HG03159 (cell line): ENCODE data around the gene TJP3.

Experiments used
- ATAC-seq: cut with Tn5 transposase; IDR thresholded peaks from one replicate; pipeline ENCODE4 v1.9.1; 2021; ENCODE audit warnings: mild to moderate bottlenecking, moderate library complexity; ENCODE audit not compliant: unreplicated experiment

The TJP3 gene

DNA sequence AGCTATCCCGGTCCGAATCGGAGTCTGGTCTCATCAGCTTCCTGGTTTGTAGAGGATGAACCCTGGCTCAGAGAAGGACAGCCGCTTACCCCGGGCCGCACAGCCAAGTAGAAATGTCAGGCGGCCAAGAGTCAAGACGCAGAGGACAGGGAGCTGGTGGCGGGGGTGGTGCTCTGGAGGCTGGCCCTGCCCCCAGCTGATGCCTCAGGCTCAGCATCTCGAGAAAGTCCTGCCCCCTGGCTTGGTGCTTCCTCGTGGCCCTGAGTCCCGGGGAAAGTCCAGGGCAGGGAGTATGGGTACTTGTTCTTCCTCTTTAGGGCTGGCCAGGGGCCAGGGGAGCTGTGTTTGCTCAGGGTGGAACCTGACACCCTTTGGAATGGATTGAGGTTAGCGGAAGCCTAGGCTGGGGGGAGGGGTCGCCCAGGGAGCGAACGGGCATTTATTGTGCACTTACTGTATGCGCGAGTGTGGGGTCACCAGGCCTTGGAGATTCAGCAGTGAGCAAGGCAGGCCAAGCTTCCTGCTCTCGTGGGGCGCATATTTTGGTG is 2.2 kb downstream of the TJP3 start:
- ATAC-seq: no peak

DNA sequence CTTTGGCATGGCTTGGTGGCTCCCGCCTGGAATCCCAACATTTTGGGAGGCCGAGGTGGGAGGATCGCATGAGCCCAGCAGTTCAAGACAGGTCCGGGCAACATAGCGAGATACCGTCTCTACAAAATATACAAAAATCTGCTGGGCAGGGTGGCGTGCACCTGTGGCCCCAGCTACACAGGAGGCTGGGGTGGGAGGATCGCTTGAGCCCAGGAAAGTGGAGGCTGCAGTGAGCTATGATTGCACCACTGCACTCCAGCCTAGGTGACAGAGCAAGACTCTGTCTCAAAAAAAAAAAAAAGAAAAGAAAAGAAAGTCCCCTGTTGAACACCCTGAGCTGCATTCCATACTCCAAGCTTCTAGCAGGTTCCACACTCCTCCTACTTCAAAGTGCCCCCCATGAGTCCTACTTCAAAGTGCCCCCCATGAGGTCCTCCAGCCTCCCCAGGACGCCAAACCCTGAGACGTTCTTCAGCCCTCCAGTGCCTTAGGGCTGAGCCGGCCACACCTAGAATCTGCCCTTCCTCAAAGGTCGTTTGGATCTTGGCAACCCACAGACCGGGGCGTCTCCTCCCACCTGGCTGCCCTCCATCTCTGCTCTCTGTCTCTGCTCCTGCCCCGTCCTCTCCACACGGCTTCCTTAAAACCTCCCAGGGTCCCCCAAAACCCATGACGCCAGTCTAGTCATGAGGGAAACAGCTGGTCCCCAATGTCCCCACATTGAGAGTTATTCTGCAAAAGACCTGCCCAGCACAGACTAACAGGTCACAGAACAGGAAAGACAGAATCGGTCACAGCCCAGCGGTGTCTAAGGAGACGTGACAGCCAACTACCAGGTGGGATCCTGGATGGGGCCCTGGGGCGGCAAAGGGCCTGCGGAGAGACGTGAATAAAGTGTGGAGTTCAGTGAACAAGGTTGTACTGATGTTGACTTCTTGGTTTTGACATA is 4.8 kb downstream of the TJP3 start:
- no peak for ATAC-seq

DNA sequence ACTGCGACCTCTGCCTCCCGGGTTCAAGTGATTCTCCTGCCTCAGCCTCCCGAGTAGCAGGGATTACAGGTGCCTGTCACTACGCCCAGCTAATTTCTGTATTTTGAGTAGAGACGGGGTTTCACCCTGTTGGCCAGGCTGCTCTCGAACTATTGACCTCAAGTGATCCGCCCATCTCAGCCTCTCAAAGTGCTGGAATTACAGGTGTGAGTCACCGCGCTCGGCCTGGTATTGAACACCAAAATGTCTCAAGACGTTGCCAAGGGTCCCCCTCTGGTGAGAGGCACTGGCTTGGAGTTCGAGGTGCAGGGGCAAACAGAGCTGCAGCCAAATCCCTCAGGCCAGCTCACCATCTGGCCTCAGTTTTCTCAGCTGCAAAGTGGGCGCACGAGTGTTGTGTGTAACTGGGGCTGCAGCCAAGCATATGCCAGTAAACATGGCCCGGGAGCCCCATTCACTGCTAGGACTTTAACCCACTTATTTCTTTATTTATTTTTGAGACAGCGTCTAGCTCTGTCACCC is 8.0 kb downstream of the TJP3 start:
- no peak for ATAC-seq

DNA sequence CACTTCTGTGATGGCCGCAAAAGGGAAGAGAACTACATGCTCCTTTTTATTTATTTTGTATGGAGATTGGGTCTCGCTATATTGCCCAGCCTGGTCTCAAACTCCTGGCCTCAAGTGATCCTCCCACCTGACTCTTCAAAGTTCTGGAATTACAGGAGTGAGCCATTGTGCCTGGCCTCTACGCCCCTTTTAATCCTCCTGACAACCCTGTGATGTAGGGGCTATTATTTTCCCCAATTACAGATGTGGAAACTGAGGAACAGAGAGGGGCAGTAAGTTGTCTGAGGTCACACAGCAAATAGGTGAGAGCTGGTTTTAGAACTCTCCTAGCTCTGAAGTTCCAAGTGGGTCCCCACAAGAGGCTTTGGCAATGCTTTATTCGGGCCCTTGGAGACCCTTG is 11.7 kb downstream of the TJP3 start:
- ATAC-seq: no peak

DNA sequence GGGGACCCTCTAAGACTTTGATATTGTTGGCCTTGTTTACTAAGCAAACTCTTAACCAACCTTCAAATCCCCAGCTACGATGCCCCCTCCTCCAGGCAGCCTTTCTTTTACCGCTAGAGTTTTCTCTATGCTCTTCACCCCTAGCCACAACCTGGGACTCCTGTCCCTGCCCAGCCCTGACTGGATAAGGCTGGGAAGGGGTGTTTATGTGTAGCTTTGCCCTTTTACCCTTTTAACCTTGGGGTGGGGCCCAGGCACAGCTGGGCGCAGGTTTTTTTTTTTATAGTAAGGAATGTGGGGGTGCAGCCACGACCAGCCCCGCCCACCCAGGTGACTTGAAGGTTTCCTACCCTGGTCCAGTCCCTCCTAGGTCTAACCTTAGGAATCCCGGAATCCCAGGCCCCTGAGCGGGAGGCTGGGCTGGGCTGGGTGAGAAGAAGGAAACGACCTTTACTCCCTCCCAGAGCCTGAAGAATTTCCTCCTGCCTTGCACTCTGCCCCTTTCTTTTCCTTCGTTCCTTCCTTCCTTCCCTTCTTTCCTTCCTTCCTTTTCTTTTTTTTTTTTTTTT is 12.2 kb downstream of the TJP3 start:
- ATAC-seq: no peak

DNA sequence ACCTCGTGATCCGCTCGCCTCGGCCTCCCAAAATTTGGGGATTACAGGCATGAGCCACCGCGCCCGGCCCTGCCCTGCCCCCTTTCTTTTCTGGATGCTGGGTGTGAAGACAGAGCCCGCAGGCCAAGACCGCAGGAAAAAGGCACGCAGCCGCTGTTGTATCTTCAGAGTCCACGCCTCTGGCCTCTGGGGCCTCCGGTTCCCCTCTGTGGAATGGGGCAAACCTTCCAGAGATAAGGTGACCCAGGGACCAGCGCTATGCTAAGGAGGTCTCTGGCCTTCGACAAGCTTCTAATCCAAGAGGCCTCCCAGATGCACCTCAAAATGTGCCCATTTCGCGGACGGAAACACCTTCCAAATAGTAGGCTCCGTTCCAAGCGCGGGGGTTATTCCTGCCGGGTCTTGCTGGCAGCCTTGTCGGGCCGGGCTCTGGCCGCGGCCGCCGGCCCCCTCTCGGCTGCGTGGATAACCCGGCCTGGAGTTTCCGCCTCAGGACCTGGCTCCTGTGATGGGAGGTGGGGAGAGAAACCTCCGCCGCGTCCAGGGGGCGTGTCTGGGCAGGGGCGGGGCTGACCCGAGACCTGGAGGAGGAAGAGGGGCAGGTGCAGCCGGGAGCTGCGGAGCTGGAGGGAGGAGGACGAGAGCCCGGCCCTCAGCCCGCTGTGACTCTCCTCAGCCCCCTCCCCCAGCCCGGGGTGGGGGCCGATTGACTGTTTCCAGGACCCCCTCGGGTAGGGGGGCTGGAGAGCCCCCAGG is 13.1 kb downstream of the TJP3 start:
- no peak for ATAC-seq

DNA sequence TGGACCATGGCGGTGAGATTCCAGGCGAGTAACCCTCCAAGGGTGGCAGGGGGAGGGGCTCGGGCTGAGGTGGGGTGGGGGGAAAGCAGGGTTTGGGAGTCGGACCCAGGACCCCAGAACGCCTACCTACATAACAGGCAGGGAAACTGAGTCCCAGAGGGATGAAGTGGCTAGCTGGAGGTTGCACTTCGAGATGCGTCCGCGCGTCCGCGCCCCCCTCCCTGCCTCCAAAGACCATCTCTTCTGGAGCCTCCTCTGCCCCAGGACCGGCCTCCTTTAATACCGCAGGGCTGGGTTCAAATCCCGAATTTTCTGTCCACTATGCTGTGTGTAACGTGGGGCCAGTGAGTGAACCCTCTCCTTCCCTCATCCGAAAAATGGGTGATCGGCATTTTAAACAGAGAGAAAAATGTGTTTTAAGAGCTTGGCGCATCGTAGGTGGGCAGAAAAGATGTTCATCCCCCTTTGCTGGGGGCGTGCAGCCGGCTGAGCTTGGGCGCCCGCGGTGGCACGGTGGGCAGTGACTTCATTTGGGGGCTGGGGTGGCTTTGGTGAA is 13.8 kb downstream of the TJP3 start:
- no peak for ATAC-seq

DNA sequence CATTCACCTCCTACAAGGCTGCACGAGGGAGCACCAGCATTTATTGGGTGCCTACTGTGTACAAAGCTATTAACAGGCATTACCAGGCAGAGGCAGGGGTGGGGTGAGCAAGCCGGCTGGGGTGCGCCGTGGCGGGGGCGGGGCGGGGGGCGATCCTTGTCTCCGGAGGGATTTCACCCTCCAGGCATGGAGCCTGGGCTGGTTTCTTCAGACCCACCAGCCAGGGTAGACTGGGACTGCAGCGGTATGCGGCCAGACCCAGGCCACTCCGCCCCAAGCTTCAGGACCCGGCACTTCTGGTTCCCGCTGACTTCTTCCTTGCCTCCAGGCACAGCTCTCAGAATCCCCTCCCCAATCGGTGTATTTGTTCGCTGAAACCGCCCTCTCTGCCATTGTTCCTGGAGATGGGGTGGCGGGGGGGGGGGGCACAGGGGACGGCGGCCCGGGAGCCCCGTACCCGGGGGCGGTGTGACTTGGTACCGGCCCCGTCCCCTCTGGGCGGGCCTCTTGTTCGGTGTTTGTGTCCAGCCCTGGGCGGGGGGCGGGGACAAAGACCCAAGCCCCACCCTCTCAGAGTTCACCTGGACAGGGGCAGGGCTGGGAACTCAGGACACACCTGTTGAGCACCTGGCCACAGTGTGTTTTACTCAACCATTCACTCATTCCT is 14.4 kb downstream of the TJP3 start:
- no peak for ATAC-seq

DNA sequence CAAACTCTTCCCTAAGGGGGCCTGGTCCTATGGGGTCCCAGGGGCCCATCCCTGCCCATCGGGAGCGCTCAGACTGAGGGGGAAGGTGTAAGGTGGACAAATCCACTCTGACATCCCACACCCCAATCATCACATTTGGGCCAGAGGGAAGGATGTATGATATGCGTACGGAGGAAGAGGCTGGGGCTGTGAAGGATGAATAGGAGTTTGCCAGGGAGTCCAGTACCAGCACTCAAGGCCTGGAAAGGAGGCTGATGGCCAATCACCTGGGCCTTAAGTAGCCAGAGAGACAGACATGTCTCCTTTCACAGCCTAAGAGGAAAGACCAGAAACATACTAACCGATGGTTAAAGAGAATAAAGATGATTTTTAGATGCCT is 14.9 kb downstream of the TJP3 start:
- no peak for ATAC-seq

DNA sequence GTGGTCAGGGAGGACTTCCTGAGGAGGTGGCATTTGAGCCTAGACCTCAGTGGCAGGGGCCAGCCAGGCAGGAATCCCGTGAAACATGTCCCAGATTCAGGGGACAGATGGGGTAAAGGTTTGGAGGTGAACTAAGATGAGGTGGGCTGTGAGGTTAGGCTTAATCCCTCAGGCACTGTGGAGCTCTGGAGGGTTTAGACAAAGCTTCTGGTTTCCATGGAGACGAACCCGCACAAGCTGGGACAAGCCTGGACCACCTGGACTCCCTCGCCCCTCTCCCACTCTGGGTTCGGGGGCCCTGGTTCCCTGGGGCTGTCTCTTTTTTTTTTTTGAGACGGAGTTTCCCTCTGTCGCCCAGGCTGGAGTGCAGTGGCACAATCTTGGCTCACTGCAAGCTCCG is 15.7 kb downstream of the TJP3 start:
- ATAC-seq: no peak

DNA sequence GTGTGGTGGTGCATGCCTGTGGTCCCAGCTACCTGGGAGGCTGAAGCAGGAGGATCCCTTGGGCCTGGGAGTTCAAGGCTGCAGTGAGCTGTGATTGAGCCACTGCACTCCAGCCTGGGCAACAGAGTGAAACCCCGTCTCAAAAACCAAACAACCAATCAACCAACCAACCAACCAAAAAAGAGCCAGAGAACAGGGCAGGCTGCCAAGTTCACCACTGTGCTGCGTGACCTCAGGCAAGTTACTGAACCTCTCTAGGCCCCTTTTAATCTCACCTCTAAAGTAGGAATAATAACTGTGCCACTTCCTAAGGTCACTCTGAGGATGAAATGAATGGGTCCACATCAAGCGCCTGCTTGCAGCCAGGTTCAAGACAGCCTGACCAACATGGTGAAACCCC is 16.9 kb downstream of the TJP3 start:
- ATAC-seq: no peak

DNA sequence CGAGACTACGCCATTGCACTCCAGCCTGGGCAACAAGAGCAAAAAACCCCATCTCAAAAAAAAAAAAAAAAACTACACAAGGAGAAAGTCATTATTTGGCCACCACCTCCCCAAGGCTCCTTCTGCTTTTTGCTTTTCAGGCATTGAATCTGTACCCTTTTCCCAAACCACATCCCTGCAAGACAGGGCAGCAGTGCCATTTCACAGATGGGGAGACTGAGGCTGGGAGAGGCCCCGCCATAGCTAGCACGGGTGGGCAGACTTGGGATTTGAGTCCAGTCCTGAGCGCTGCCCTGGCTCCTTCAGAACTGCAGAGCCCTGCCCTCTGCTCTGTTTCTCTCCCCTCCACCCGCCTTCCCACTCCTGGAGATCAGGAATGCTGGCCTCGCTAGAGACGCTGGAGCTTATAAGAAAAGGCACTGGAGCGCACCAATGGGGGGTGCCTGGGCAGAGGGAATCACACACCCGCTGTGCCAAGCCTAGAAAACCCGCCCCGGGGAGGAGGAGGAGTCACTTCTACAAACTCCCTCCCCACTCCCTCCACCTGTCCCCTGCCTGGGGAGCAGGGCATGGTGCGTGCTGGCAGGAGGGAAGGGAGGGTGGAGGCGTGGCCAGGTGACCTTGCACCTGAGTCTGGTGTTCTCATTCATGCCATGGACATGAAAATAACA is 17.6 kb downstream of the TJP3 start:
- ATAC-seq: no peak

DNA sequence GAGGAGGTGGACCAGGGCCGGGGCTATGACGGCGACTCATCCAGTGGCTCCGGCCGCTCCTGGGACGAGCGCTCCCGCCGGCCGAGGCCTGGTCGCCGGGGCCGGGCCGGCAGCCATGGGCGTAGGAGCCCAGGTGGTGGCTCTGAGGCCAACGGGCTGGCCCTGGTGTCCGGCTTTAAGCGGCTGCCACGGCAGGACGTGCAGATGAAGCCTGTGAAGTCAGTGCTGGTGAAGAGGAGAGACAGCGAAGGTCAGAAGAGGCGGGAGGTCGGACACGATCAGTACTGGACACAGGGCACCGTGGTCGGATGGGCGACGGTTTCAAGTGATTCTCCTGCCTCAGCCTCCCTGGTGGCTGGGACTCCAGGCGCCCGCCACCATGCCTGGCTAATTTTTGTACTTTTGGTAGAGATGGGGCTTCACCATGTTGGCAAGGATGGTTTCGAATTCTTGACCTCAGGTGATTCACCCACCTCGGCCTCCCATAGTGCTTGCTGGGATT is 22.3 kb downstream of the TJP3 start:
- no peak for ATAC-seq

DNA sequence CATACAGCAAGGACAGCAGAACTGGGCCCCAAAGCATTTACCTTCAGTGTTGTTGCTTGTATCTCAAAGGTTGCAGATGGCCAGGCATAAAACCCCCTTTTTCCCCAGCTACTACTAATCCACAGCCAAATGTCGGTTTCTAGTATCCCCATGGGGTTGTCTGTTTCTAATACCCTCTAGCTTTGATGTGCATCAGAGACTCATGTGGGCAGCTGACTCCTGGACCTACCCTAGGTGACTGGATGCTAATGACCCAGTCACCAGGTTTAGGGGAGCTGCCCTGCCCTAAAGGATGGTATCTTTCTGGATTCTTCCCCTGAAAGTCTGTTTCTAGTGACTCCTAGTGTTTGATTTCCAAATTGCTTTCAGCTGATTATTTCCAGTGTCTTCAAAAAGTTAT is 23.9 kb downstream of the TJP3 start:
- ATAC-seq: no peak

DNA sequence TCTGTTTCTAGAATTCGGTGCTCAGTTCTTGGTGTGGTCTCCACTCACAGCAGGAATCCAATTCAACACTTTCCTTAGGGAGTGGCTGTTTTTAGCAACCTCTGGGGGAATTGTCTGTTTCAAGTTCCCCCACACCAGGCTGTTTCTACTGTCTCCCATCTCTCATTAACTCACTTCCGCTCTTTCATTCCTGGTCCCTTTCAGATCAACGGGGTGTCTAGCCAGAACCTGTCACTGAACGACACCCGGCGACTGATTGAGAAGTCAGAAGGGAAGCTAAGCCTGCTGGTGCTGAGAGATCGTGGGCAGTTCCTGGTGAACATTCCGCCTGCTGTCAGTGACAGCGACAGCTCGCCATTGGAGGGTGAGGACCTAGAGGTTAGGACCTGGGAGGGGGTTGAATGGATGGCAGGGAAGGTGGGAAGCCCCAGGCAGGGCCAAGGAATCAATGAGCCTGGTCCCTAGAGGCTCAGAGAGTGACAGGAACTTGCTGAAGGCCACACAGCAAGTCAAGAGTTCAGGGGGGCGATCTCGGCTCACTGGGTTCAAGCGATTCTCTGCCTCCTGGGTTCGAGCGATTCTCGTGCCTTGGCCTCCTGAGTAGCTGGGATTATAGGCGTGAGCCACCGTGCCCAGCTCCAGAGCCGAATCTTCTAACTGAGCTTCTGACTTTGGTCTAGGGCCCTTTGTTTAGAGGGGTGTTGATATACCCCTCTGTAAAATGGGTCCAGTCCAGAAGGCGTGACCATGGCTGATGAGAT is 25.5 kb downstream of the TJP3 start:
- no peak for ATAC-seq

DNA sequence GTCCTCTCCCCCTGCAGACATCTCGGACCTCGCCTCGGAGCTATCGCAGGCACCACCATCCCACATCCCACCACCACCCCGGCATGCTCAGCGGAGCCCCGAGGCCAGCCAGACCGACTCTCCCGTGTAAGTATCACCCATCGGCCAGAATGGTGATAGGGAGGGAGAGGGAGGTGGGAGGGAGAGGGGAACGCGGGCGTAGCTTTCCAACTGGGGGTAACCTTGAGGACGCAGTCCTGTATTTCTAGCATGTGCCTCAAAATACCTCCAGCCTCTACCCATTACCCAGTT is 26.1 kb downstream of the TJP3 start:
- no peak for ATAC-seq

DNA sequence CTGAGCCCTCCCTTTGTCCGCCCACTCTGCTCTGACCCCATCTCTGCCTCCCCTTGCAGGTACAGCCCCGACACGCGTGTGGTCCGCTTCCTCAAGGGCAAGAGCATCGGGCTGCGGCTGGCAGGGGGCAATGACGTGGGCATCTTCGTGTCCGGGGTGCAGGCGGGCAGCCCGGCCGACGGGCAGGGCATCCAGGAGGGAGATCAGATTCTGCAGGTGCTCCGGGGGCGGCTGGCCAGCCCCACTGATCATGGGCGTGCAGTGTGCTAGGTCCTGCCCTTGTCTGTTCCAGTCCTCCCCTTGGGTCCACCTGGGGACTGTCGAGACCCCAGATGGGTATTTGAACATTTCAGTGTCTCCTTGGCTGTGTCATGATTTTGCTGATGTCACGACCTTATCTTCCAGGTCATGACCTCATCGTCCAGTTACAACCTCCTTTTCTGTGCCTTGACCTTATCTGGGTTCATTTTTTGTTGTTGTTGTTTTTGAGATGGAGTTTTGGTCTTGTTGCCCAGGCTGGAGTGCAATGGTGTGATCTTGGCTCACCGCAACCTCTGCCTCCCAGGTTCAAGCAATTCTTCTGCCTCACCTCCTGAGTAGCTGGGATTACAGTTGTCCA is 28.0 kb downstream of the TJP3 start:
- ATAC-seq: no peak

DNA sequence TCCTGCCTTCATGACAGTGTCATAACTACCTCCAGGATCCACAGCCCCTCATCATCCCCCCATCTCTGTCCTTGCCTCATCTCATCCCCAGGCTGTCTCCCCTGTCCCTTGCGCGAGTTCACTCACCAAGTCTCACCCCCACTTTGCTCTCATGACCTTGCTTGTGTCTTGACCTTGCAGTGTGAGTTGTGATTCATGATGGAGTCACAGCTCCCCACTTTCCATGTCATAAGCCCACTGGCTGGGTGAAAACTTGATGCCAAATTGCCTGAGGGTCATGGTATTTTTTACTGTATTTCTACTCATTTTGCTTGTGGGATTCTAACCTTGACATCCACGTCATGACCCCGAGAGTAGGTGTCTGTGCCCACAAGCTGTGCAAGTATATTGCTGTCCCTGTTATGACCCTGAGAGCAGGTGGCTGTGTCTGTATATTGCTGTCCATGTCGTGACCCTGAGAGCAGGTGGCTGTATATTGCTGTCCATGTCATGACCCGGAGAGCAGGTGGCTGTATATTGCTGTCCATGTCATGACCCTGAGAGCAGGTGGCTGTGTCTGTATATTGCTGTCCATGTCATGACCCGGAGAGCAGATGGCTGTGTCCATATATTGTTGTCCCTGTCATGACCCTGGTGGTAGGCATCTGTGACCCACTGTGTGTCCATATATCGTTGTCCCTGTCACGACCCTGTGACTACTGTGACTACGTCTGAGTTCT is 29.5 kb downstream of the TJP3 start:
- ATAC-seq: no peak
